Transverse colon (tissue), 4 donors: Measurements from ENCODE around the gene SPATA31E1.

Source experiments
- POLR2AphosphoS5 ChIP-seq, 3 donors: sonication (generic); formaldehyde crosslinking; IDR thresholded peaks; one replicate each; pipeline ENCODE4 v1.6.1; 2016; ENCODE audit warnings: antibody characterized with exemption in 3 of 3
- TF ChIP-seq, protein P1 (sequence below), 5 experiments: fragments of 200-600 bp in 3 of 5; fragments of 450-650 bp in 2 of 5; sonication (generic) in 3 of 5; IDR thresholded peaks; 1 replicate in 2 of 5; 2 replicates in 3 of 5; pipeline ENCODE4 v1.5.1; 2016 to 2017; ENCODE audit warnings: antibody characterized with exemption in 5 of 5, inconsistent platforms in 3 of 5, mild to moderate bottlenecking in 2 of 5, moderate library complexity in 1 of 5

DNA sequence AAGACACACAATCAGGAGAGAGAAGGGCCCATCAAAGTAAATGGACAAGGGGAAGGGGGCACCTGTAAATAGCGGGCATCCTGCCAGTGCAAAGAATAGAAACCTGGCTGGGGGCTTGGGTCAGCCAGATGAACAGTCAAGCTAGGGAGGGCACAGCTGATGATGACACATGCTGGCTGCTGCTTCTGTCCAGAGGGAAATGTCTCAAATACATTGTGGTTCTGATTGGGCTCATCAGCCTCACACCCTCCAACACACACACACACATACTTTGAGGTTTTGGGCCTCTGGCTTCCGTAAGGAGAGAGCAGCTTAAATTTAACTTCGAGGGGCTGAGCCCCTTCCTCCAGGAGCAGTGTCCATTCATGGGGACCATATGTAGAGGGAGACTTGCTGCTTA, 27.6 kb upstream of the SPATA31E1 start:
- TF ChIP-seq, protein P1, sequence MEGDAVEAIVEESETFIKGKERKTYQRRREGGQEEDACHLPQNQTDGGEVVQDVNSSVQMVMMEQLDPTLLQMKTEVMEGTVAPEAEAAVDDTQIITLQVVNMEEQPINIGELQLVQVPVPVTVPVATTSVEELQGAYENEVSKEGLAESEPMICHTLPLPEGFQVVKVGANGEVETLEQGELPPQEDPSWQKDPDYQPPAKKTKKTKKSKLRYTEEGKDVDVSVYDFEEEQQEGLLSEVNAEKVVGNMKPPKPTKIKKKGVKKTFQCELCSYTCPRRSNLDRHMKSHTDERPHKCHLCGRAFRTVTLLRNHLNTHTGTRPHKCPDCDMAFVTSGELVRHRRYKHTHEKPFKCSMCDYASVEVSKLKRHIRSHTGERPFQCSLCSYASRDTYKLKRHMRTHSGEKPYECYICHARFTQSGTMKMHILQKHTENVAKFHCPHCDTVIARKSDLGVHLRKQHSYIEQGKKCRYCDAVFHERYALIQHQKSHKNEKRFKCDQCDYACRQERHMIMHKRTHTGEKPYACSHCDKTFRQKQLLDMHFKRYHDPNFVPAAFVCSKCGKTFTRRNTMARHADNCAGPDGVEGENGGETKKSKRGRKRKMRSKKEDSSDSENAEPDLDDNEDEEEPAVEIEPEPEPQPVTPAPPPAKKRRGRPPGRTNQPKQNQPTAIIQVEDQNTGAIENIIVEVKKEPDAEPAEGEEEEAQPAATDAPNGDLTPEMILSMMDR (IDR thresholded peaks at IDR 0.05), result no peak
- no peak for TF ChIP-seq POLR2AphosphoS5 (IDR thresholded peaks at IDR 0.05)
